GM18498 (cell line): Measurements from ENCODE around the gene BTLA.
A peak's percentile ranks its signal among the peaks of the same experiment; 100 is the strongest.
"Not testable (repeated sequence)": the region's sequence is repeated elsewhere in the genome, so short reads cannot be mapped to it uniquely, and the experiment has no call there.

Source experiments
- ATAC-seq: cut with Tn5 transposase; IDR thresholded peaks from one replicate; pipeline ENCODE4 v1.9.1; 2021; ENCODE audit warnings: mild to moderate bottlenecking, moderate library complexity; ENCODE audit not compliant: unreplicated experiment

The BTLA gene

DNA sequence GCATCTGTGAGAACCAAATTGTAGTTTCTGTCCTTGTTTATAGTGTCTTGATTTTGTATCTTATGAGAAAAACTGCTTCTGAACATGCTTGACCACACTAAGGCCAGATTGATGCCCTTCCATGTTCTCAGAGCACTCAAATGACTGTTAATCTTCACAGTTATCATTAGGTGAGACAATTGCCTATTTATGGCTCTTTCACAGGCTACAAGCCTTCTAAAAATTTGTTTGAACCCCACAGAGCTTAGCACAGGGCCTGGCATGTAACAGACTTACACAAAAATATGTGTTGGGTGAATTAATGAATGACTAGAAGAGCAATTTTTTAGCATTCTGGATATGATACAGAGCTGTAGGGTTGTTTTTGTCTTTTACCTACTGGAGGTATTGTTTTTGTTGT, 43.1 kb downstream of the BTLA start:
- peak; percentile 22 for ATAC-seq

DNA sequence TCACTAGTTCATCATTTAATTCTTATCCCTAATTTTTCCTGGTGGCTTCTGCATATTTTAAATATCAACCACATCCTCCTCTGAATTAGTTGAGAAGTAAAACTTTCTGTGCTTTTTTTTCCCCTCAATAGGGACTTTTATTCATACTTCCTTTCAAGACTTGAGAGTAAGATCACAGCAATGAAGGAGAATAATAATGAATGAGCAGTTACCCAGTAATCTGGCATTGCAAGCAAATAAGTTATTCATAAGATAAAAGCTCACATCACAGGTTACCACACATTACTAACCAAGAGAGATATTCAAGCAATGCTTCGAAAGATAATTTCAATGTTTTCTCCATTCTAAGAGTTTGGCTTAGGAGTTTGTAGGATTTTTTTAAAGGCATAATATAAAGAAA, 50.3 kb downstream of the BTLA start:
- no peak for ATAC-seq

DNA sequence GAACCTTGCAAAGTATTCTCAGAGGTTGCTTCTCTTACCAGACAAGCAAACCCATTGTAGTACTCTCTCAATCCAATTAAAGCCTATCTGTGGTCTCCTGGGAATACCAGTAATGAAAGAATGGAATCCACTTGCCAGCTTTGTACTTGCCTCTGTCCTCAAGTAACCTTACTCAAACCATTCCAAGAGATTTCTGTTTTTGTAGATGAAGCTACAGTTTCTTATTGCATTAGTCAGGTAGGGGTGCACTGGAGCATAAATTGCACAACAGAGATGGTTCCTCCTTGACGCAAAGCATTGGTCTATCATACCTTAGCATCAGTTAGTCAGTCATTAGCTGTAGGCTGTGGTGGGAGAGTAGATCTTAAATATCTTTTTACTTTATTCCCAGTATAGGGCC, 52.9 kb downstream of the BTLA start:
- no peak for ATAC-seq

DNA sequence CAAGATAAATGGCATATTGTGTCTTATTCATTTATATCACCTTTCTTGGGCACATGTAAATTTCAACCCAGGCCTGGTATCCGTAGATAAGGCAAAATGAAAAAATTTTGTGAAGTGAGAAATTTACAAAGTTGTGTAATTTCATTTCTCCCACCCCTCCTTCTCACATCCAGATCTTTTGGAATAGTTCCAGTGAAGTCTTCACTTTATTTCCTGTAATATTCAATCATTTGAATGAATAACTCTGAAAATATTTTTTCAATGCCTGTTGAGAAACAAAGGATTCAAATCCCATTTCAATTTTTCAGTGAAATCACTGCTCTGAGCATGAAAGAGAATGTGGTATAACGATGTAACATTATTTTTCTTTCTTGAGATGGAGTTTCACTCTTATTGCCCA, 53.4 kb downstream of the BTLA start:
- ATAC-seq: no peak

DNA sequence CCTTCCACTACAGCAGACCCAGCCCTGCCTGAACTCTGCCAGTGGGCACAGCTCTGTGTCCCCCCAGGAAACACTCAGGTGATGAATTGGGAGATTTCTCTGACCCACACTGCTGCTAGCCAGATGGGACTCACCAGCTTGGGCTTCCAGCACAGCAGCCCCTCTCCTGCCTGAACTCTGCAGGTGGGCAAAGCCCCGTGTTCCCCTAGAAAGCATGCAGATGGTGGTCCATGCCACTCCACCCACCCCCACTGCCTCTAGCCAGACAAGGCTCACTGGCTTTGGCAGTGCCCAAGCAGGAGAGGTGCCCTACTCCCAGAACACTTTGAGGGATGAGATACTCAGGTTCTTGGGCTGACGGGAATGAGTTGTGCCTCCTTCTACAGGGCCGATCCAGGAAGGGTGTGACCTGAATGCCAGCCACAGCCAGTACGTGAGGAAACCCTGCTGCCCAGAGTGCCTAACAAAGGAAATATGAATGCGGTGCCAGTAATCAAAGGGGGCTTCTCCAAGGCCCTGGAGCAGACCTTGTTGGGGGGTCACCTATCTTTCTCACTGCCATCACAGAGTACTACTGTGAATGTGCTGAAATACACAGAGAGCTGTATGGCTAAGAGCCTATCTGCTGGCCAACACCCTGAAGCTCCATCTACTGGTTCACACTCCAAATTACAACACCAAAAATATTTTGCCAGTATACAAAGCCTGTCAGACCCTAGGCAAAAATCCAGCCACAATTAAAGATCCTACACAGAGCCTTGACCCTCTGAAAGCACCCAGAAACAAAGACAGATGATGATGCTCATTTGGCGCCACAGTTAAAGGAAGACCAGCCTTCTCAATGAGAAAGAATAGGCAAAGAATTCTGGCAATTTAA, 61.9 kb downstream of the BTLA start:
- no peak for ATAC-seq

DNA sequence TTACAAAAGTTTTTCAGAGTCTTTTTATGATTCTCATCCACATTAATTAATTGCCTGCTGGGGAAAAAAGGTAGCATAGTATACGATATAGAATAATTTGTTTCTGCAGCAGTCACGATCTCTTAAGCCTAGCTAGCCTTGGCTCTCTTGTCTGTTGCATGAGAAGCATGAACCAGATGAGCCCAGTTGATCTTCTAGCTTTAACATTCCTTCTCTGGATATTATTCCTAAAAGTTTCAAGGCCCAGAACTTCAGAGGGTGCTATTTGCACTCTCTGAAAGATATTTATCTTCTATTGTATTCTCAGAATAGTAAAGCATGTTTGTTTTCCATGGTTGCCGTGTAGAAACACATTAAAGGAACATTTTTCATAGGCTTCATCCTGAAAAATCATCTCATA, 69.3 kb downstream of the BTLA start:
- ATAC-seq: no peak

DNA sequence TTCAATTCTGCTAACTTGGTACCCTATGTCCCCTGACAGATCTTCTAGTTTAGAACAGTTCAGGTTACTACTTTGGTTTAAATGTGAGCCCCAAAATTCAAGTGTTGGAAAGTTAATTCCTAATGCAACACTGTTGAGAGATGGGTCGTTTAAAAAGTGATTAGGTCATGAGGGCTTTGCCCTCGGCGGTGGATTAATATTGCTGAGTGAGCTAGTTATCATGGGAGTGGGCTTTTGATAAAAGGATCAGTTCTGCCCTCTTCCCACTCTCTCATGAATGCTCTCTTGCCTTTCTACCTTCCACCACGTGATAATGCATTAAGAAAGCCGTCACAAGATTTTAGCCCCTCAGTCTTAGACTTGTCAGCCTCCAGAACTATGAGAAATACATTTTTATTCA, 72.1 kb downstream of the BTLA start:
- ATAC-seq: no peak

DNA sequence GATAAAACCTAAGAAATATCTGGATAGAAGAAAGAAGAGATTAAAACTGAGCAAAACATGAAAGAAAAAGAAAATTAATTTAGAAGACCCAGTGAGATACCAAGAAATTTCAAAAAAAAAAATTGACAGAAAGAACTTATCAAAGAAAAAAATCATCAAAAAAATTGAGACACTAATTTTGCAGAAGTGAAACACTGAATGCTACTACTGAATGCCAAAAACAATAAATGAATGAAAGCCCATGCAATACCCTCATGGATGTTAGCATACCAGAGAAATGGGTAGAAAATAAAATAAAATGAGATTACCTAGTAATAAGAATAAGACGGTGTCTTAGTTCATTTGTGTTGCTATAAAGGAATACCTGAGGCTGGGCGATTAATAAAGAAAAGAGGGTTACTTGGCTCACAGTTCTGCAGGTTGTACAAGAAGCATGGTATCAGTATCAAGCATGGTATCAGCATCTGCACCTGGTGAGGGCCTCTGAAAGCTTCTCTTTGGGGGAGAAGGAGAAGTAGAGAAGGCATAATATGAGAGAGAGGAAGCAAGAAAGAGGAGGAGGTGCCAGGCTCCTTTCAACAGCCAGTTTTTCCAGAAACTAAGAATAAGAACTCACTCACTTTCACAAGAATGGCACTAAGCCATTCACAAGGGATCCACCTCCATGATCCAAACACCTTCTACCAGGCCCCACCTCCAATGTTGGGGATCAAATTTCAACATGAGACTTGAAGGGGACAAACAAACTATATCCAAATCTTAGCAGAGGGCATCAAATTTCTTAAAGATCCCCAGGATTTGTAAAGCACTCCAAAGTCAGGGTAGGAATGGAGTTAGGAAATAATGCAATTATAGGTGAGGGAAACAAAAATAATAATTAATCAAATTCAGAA, 73.2 kb downstream of the BTLA start:
- ATAC-seq: peak; percentile 92

DNA sequence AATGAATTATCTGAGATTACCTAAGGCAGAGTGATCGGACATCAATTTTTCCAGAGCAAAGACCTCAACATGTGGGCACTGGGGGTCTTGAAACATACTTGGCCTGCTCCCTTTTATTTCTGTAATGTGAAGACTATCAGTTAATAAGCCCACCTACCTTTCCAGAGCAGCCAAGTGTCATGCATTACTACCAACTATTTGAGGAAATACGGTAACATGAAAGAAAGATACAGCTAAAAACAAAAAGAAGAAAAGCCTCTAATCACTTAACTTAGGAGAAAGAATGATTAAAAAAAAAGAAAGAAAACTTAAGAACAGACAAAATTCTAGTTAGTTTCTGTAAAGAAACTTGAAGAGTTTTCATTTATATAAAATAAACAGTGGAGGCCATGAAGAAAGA, 73.9 kb downstream of the BTLA start:
- ATAC-seq: no peak

DNA sequence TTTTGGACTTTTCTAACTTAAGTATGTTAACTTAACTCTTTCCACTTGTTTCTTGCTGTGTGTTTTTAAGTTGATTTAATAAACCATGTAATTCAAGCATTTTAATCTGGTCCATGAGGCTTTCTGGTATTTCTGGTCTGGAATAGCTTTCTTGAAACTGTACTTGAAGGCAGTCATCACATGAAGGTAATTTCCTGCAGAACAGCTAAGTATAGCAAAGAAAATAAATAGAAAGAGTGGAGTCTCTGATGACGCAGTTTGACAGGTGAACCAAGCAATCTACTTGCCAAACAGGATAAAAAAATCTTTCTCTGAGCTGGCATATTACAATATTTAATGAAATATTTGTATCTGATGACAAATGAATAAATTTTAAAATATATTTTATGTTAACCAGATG, 74.9 kb downstream of the BTLA start:
- no peak for ATAC-seq

DNA sequence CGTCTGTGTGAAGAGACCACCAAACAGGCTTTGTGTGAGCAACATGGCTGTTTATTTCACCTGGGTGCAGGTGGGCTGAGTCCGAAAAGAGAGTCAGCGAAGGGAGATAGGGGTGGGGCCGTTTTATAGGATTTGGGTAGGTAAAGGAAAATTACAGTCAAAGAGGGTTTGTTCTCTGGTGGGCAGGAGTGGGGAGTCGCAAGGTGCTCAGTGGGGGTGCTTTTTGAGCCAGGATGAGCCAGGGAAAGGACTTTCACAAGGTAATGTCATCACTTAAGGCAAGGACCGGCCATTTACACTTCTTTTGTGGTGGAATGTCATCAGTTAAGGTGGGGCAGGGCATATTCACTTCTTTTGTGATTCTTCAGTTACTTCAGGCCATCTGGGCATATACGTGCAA, 76.4 kb downstream of the BTLA start:
- not testable (repeated sequence) for ATAC-seq

DNA sequence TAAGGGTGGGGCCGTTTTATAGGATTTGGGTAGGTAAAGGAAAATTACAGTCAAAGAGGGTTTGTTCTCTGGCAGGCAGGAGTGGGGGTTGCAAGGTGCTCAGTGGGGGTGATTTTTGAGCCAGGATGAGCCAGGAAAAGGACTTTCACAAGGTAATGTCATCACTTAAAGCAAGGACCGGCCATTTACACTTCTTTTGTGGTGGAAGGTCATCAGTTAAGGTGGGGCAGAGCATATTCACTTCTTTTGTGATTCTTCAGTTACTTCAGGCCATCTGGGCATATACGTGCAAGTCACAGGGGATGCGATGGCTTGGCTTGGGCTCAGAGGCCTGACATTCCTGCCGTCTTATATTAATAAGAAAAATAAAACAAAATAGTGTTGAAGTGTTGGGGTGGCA, 80.7 kb downstream of the BTLA start:
- ATAC-seq: not testable (repeated sequence)

DNA sequence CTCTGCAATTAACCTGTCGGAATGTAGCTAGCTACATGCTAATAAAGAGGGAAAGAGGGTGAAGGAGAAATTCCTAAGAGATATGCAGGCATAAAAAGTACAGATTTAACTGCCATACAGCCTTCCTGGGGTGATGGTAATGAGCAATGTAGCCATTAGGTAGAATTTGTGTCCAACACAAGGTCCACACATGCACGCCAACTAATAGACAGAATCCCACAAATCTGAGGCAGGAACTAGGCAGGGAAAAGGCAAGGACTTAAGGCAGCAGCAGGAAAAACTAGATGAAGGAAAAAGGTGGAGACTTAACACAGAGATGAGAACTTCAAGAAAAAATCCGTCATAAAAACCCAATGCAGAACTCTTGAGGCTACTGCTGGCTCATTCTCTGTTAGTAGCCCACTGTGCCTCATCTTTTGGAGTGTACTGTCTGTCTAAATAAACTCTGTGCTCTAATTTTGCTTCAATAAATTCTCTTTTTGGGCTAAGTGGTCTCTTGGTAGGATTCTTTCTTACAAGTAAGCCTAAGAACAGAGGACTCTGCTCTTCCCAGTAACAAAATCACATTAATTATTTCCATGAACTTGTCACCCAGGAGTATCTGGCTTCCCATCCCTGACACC, 81.5 kb downstream of the BTLA start:
- ATAC-seq: no peak

DNA sequence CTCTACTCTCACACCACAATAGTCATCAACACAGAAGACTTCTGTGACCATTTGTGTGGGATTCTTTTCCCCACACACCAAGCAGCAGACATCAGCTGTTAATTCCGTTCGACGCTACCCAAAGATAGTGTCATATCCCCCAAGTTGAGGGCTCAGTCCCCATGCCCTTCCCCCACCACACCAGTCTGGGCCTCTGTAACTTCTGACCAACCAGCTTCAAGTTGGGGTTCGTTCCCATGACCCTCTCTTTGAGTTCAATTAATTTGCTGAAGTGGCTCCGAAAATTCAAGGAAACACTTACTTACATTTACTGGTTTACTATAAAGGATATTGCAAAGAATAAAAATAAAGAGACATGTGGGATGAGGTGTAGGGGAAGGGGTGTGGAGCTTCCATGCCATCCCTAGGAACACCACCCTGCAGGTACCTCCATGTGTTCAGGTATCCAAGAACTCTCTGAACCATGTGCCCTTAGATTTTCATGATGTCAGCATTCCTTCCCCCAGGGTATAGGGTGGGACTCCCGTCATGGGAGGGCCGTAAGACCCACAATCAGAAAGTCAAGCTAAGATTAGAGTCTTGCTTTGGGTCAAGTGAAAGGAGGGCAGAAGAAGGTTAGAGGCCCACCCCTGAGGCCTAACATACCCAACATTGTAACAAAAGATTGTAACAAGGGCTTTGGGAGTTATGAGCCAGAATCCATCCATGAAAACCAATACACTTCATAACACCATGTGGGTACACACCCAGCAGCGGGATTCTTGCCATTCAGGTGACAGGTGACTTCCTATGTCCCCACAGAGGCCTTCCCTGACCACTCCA, 82.7 kb downstream of the BTLA start:
- no peak for ATAC-seq

DNA sequence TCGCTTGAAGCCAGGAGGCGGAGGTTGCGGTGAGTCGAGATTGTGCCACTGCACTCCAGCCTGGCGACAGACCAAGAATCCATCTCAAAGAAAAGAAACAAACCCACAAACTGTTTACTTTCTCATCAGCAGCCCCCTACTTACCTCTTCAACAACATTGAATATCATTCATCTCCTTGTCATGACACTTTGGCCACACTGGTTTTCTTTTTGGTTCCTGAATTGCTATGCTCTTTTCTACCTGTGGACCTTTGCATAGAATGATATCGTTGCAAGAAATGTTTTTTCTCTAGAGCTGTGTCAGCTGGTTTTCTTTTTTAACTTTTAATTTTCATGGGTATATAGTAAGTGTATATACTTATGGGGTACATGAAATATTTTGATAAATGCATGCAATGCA, 83.9 kb downstream of the BTLA start:
- ATAC-seq: no peak
